A549 (cell line): ENCODE data around the gene GRIK1. TPM values are rescaled to one million over a fixed set of nuclear protein-coding genes. Genes with fewer than 3 reads are reported as not detected.

Experiments used
- ATAC-seq, 2 experiments: fragments of 200-7000 bp in 1 of 2; fragments of >200 bp in 1 of 2; cut with Nextera tagmentation in 1 of 2; cut with Tn5 transposase in 1 of 2; 3 replicates each; pipeline versions ENCODE4 v1.8.0 to v1.9.1; 2018 to 2020; ENCODE audit warnings: mild to moderate bottlenecking in 1 of 2, moderate library complexity in 1 of 2
- CTCF ChIA-PET: fragments of 300-600 bp; sonication (Branson Sonifier 250); formaldehyde crosslinking; extraction: SDS; loops from one replicate; lab custom pipeline; 2021; ENCODE audit warnings: antibody characterized with exemption, inconsistent platforms; lab: Yijun Ruan, JAX
- POLR2A ChIA-PET: fragments of 350-600 bp; formaldehyde crosslinking; extraction: SDS; loops from one replicate; lab custom pipeline; 2021; ENCODE audit warnings: antibody characterized with exemption, inconsistent platforms; lab: Yijun Ruan, JAX
- DNase-seq, 2 experiments: peaks; one replicate each; pipeline versions ENCODE4 v3.0.0 to v3.0.0-alpha.2; 2011 to 2016; ENCODE audit warnings: low read depth in 1 of 2, low spot score in 1 of 2
- FAIRE-seq: peaks from 2 replicates; lab custom pipeline; 2011; peaks lifted over from hg19 to GRCh38; lab: Jason Lieb, UNC
- H3K27ac ChIP-seq, 2 experiments: fragments of >200 bp; sonication (Bioruptor Twin); formaldehyde crosslinking; 3 replicates each; pipeline ENCODE4 v1.5.1; 2016 to 2017
- H3K4me1 ChIP-seq: fragments of >200 bp; sonication (Bioruptor Twin); formaldehyde crosslinking; 3 replicates; pipeline ENCODE4 v1.6.1; 2016
- H3K4me2 ChIP-seq: fragments of >200 bp; sonication (Bioruptor Twin); formaldehyde crosslinking; 3 replicates; pipeline ENCODE4 v1.6.1; 2016
- H3K4me3 ChIP-seq: fragments of >200 bp; sonication (Bioruptor Twin); formaldehyde crosslinking; 3 replicates; pipeline ENCODE4 v1.5.1; 2016
- H3K9me3 ChIP-seq: fragments of >200 bp; sonication (Bioruptor Twin); formaldehyde crosslinking; 3 replicates; pipeline ENCODE4 v1.6.1; 2016
- CBX2 ChIP-seq: fragments of 200-600 bp; sonication (generic); IDR thresholded peaks from 2 replicates; pipeline ENCODE4 v1.6.1; 2016; ENCODE audit warnings: low read depth, mild to moderate bottlenecking, borderline replicate concordance
- CEBPB ChIP-seq, 2 experiments: fragments of >200 bp in 1 of 2; sonication (Bioruptor Twin) in 1 of 2; formaldehyde crosslinking in 1 of 2; IDR thresholded peaks; 2 replicates each; pipeline ENCODE4 v1.6.1; 2012 to 2016
- CHD2 ChIP-seq: fragments of 150-350 bp; IDR thresholded peaks from 2 replicates; pipeline ENCODE4 v1.6.1; 2014; ENCODE audit warnings: low read length; ENCODE audit not compliant: partially characterized antibody
- CHD4 ChIP-seq: fragments of 200-600 bp; sonication (generic); IDR thresholded peaks from 2 replicates; pipeline ENCODE4 v1.6.1; 2016; ENCODE audit warnings: antibody characterized with exemption, mild to moderate bottlenecking, borderline replicate concordance
- EHF ChIP-seq: fragments of 250-450 bp; sonication (Bioruptor Pico); IDR thresholded peaks from 2 replicates; pipeline ENCODE4 v1.5.0; 2020; ENCODE audit warnings: mild to moderate bottlenecking
- EP300 ChIP-seq, 2 experiments: fragments of >200 bp; sonication (Bioruptor Twin); formaldehyde crosslinking; IDR thresholded peaks; 2 replicates in 1 of 2; 3 replicates in 1 of 2; pipeline ENCODE4 v1.6.1; 2016 to 2017
- FOSB ChIP-seq: fragments of 250-450 bp; sonication (Bioruptor Pico); IDR thresholded peaks from 2 replicates; pipeline ENCODE4 v1.5.0; 2020; ENCODE audit warnings: mild to moderate bottlenecking, moderate library complexity
- FOSL2 ChIP-seq, 2 experiments: fragments of 450-650 bp in 1 of 2; fragments of >200 bp in 1 of 2; sonication (Bioruptor Twin) in 1 of 2; formaldehyde crosslinking; IDR thresholded peaks; 2 replicates each; pipeline versions ENCODE4 v1.5.0 to v1.6.1; 2016 to 2020; ENCODE audit warnings: mild to moderate bottlenecking in 1 of 2, moderate library complexity in 1 of 2
- FOXS1 ChIP-seq: fragments of 250-450 bp; sonication (Bioruptor Pico); IDR thresholded peaks from 2 replicates; pipeline ENCODE4 v1.5.0; 2020; ENCODE audit warnings: mild to moderate bottlenecking, moderate library complexity
- GATA3 ChIP-seq: IDR thresholded peaks from 2 replicates; pipeline ENCODE4 v1.6.1; 2012; ENCODE audit warnings: borderline replicate concordance
- HDAC2 ChIP-seq: fragments of 200-600 bp; sonication (generic); IDR thresholded peaks from 2 replicates; pipeline ENCODE4 v1.6.1; 2016
- HEYL ChIP-seq: fragments of 250-450 bp; sonication (Bioruptor Pico); IDR thresholded peaks from 2 replicates; pipeline ENCODE4 v1.8.0; 2021; ENCODE audit warnings: mild to moderate bottlenecking, moderate library complexity
- JUN ChIP-seq, 2 experiments: fragments of >200 bp; sonication (Bioruptor Twin); formaldehyde crosslinking; IDR thresholded peaks; 2 replicates in 1 of 2; 3 replicates in 1 of 2; pipeline ENCODE4 v1.6.1; 2016 to 2017
- JUNB ChIP-seq: fragments of >200 bp; sonication (Bioruptor Twin); formaldehyde crosslinking; IDR thresholded peaks from 2 replicates; pipeline ENCODE4 v1.6.1; 2016
- KDM5A ChIP-seq: fragments of 200-600 bp; sonication (generic); IDR thresholded peaks from 2 replicates; pipeline ENCODE4 v1.6.1; 2016; ENCODE audit warnings: antibody characterized with exemption, mild to moderate bottlenecking
- MAFK ChIP-seq: fragments of 450-650 bp; IDR thresholded peaks from 2 replicates; pipeline ENCODE4 v1.6.1; 2014; ENCODE audit not compliant: partially characterized antibody
- MYC ChIP-seq: IDR thresholded peaks from 2 replicates; pipeline ENCODE4 v1.6.1; 2012; ENCODE audit warnings: mild to moderate bottlenecking, inconsistent platforms, low read length, improper control_type of control experiment, borderline replicate concordance
- NFE2L2 ChIP-seq: fragments of 150-350 bp; conservative IDR thresholded peaks from 2 replicates; pipeline ENCODE4 v1.6.1; 2014; ENCODE audit warnings: low read length
- PHF8 ChIP-seq: fragments of 200-600 bp; sonication (generic); IDR thresholded peaks from 2 replicates; pipeline ENCODE4 v1.6.1; 2016; ENCODE audit warnings: low read depth, mild to moderate bottlenecking, antibody characterized with exemption, moderate library complexity, borderline replicate concordance
- POLR2A ChIP-seq: IDR thresholded peaks from 2 replicates; pipeline ENCODE4 v1.6.1; 2012; ENCODE audit warnings: mild to moderate bottlenecking, low read length
- RAD21 ChIP-seq, 2 experiments: fragments of >200 bp in 1 of 2; sonication (Bioruptor Twin) in 1 of 2; formaldehyde crosslinking in 1 of 2; IDR thresholded peaks in 1 of 2; conservative IDR thresholded peaks in 1 of 2; 2 replicates in 1 of 2; 3 replicates in 1 of 2; pipeline ENCODE4 v1.6.1; 2012 to 2018; ENCODE audit warnings: inconsistent platforms in 1 of 2
- RFX5 ChIP-seq: fragments of 450-650 bp; IDR thresholded peaks from 2 replicates; pipeline ENCODE4 v1.7.1; 2014; ENCODE audit warnings: antibody characterized with exemption, mild to moderate bottlenecking, moderate library complexity
- RNF2 ChIP-seq: fragments of 200-600 bp; sonication (generic); IDR thresholded peaks from 2 replicates; pipeline ENCODE4 v1.6.1; 2016; ENCODE audit warnings: low read depth, mild to moderate bottlenecking, antibody characterized with exemption, moderate library complexity, borderline replicate concordance
- TP53 ChIP-seq: fragments of 250-450 bp; sonication (Bioruptor Pico); IDR thresholded peaks from 2 replicates; pipeline ENCODE4 v1.5.0; 2021; ENCODE audit warnings: mild to moderate bottlenecking, moderate library complexity
- ZC3H11A ChIP-seq: fragments of 450-650 bp; IDR thresholded peaks from 2 replicates; pipeline ENCODE4 v1.6.1; 2014; ENCODE audit warnings: antibody characterized with exemption, mild to moderate bottlenecking
- ZFP36 ChIP-seq: fragments of 450-650 bp; IDR thresholded peaks from 2 replicates; pipeline ENCODE4 v1.6.1; 2014; ENCODE audit warnings: borderline replicate concordance; ENCODE audit not compliant: partially characterized antibody
- ZNF302 ChIP-seq: fragments of 250-450 bp; sonication (Bioruptor Pico); IDR thresholded peaks from 2 replicates; pipeline ENCODE4 v1.9.0; 2021; ENCODE audit warnings: inconsistent platforms, mild to moderate bottlenecking, moderate library complexity
- ZSCAN20 ChIP-seq: fragments of 250-450 bp; sonication (Bioruptor Pico); IDR thresholded peaks from 2 replicates; pipeline ENCODE4 v1.8.0; 2022; ENCODE audit warnings: mild to moderate bottlenecking, moderate library complexity
- WGBS: methylation state at CpG from one replicate; pipeline ENCODE4 v1.1.6; 2017; ENCODE audit errors: missing lambda C conversion rate; 5-methylcytosine and 5-hydroxymethylcytosine counted together
- polyA plus RNA-seq, 4 experiments: library from polyadenylated mRNA; depleted of rRNA in 3 of 4; stranded (reverse); fragments of >200 nt; fragmentation: RNase III in 1 of 4; extraction: RNeasy Plus Mini Kit Qiagen cat#74134 plus additional on column Dnase treatment in 1 of 4; gene quantifications; 2 replicates in 3 of 4; 3 replicates in 1 of 4; pipeline ENCODE4 v1.2.3, GENCODE V29; 2011 to 2017
- TF ChIP-seq, protein P1 (sequence below): fragments of 200-600 bp; sonication (generic); IDR thresholded peaks from 2 replicates; pipeline ENCODE4 v1.6.1; 2016; ENCODE audit warnings: antibody characterized with exemption, mild to moderate bottlenecking, moderate library complexity
- TF ChIP-seq, protein P2 (sequence below): IDR thresholded peaks from 2 replicates; pipeline ENCODE4 v1.6.1; 2012; ENCODE audit warnings: low read depth, borderline replicate concordance
- TF ChIP-seq, protein P3 (sequence below): fragments of 450-650 bp; IDR thresholded peaks from 2 replicates; pipeline ENCODE4 v1.6.1; 2014; ENCODE audit warnings: antibody characterized with exemption
- TF ChIP-seq, protein P4 (sequence below): fragments of >200 bp; sonication (Bioruptor Twin); formaldehyde crosslinking; IDR thresholded peaks from 3 replicates; pipeline ENCODE4 v1.5.1; 2016

Gene GRIK1
- polyA plus RNA-seq, 2 of the 4 experiments (the other 2 are of a cell fraction) = not detected

DNA sequence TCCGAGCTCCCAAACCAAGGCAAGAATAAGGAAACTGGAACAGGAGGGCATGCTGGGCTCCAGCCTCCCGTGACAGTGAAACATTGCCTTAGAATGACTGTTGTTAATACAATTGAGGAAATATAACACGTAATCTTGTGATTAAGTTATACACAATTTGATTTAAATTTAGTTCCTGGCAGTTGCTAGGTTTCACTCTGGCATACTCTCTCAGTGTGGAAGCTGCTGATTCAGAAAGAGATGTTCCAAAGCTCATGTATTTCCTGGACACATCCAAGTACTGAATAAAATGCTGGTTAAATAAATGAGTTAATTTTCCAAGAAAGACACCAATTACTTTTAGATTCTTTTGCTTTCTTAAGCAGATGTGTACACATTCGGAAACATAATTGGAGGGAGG is 176.1 kb downstream of the GRIK1 start (continued):
- TF ChIP-seq, protein P1, sequence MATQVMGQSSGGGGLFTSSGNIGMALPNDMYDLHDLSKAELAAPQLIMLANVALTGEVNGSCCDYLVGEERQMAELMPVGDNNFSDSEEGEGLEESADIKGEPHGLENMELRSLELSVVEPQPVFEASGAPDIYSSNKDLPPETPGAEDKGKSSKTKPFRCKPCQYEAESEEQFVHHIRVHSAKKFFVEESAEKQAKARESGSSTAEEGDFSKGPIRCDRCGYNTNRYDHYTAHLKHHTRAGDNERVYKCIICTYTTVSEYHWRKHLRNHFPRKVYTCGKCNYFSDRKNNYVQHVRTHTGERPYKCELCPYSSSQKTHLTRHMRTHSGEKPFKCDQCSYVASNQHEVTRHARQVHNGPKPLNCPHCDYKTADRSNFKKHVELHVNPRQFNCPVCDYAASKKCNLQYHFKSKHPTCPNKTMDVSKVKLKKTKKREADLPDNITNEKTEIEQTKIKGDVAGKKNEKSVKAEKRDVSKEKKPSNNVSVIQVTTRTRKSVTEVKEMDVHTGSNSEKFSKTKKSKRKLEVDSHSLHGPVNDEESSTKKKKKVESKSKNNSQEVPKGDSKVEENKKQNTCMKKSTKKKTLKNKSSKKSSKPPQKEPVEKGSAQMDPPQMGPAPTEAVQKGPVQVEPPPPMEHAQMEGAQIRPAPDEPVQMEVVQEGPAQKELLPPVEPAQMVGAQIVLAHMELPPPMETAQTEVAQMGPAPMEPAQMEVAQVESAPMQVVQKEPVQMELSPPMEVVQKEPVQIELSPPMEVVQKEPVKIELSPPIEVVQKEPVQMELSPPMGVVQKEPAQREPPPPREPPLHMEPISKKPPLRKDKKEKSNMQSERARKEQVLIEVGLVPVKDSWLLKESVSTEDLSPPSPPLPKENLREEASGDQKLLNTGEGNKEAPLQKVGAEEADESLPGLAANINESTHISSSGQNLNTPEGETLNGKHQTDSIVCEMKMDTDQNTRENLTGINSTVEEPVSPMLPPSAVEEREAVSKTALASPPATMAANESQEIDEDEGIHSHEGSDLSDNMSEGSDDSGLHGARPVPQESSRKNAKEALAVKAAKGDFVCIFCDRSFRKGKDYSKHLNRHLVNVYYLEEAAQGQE = no peak
- TF ChIP-seq EP300 (IDR thresholded peaks at IDR 0.05) = no peak
- TF ChIP-seq CEBPB (IDR thresholded peaks at IDR 0.05) = no peak
- TF ChIP-seq, all 56 proteins: peak for 0

DNA sequence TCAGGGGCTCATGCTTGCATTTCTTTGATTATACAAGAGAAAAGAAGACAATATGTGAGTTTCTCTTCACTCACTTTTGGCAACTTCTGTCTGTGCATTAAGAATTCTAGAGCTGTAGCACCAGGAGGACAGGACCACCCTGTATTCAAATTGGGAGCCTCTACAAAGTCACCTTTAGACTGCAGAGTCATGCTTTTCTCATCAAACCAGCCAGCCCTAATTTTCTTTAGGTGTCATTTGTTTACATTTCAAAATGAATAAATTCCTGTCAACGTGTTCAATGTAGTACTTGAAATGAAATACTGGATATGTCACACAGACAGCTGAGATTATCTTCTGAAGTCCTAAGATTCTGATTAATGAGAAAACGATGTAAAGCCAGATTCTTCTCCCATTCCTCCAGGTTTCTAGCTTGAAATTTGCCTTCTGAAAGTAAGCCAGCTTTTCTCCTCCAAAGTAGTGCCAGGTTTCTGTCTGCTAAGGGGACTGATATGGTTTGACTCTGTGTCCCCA is 177.2 kb downstream of the GRIK1 start:
- no peak for ATAC-seq
- no peak for DNase-seq
- no peak for TF ChIP-seq TP53 (CRISPR knock-in tag)
- TF ChIP-seq HEYL (CRISPR knock-in tag) = no peak
- no peak for TF ChIP-seq FOSL2 (IDR thresholded peaks at IDR 0.05)
- TF ChIP-seq FOSL2 (CRISPR knock-in tag; IDR thresholded peaks at IDR 0.05) = no peak
- no peak for TF ChIP-seq CHD4
- no peak for TF ChIP-seq FOXS1 (CRISPR knock-in tag)
- no peak for TF ChIP-seq KDM5A
- TF ChIP-seq ZFP36 = no peak
- TF ChIP-seq CBX2 = no peak
- no peak for TF ChIP-seq ZSCAN20
- TF ChIP-seq POLR2A = no peak
- TF ChIP-seq CHD2 = no peak
- TF ChIP-seq HDAC2 = no peak
- TF ChIP-seq MAFK = no peak
- TF ChIP-seq NFE2L2 = no peak
- no peak for TF ChIP-seq JUN (IDR thresholded peaks at IDR 0.05)
- no peak for TF ChIP-seq RFX5
- TF ChIP-seq EHF (CRISPR knock-in tag) = no peak
- TF ChIP-seq, protein P2, sequence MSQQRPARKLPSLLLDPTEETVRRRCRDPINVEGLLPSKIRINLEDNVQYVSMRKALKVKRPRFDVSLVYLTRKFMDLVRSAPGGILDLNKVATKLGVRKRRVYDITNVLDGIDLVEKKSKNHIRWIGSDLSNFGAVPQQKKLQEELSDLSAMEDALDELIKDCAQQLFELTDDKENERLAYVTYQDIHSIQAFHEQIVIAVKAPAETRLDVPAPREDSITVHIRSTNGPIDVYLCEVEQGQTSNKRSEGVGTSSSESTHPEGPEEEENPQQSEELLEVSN = no peak
- no peak for TF ChIP-seq MYC
- TF ChIP-seq JUNB = no peak
- 0% methylated on average over 2 of the region's 2 CpGs for WGBS
- Histone ChIP-seq H3K27ac (no peak overlapping the region), H3K4me3 (no peak overlapping the region), H3K4me2 (no peak overlapping the region), H3K4me1 (no peaks in the 10 kb centered on the region), H3K9me3 (no peaks in the 10 kb centered on the region)
- POLR2A ChIA-PET = no interaction called here
- no peak for FAIRE-seq
- CTCF ChIA-PET = no interaction called here

DNA sequence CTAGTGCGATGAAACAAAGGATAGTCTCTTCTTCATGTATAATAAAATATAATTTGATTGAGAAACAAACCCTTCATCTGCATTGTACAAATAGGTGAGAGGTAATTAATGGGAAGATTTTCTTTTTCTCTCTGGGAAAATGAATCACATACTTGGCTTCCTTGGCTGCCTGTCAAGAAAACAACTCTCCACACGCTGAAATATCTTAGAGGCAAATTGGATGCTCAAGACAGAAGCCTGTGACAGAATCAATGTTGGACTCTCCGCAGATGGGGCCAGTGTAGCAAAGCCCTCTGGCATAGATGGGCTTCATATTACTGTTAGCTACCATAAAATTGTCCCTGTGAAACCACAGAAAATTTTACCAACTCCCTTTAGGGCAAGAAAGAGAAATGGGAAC is 186.6 kb downstream of the GRIK1 start:
- ATAC-seq = no peak
- POLR2A ChIA-PET = no interaction called here
- no peaks in the 10 kb centered on the region for H3K9me3 ChIP-seq
- FAIRE-seq = no peak
- CTCF ChIA-PET = no interaction called here
- 11% methylated on average over 3 of the region's 3 CpGs for WGBS
- no peak for DNase-seq
- H3K4me3 ChIP-seq = no peak overlapping the region
- H3K4me2 ChIP-seq = no peak overlapping the region
- no peaks in the 10 kb centered on the region for H3K4me1 ChIP-seq
- no peak overlapping the region for H3K27ac ChIP-seq
- TF ChIP-seq ZNF302 (CRISPR knock-in tag) (no peak), EP300 (IDR thresholded peaks at IDR 0.05) (no peak), CHD2 (no peak), ZC3H11A (no peak), GATA3 (no peak), CEBPB (IDR thresholded peaks at IDR 0.05) (no peak), FOSB (CRISPR knock-in tag) (no peak), PHF8 (no peak), RNF2 (no peak), RAD21 (conservative IDR thresholded peaks at IDR 0.05 in 1 of 2, IDR thresholded peaks at IDR 0.05 in 1 of 2) (no peak)
- TF ChIP-seq, protein P2 = no peak
- TF ChIP-seq, protein P3, sequence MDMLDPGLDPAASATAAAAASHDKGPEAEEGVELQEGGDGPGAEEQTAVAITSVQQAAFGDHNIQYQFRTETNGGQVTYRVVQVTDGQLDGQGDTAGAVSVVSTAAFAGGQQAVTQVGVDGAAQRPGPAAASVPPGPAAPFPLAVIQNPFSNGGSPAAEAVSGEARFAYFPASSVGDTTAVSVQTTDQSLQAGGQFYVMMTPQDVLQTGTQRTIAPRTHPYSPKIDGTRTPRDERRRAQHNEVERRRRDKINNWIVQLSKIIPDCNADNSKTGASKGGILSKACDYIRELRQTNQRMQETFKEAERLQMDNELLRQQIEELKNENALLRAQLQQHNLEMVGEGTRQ = no peak
- TF ChIP-seq, protein P4, sequence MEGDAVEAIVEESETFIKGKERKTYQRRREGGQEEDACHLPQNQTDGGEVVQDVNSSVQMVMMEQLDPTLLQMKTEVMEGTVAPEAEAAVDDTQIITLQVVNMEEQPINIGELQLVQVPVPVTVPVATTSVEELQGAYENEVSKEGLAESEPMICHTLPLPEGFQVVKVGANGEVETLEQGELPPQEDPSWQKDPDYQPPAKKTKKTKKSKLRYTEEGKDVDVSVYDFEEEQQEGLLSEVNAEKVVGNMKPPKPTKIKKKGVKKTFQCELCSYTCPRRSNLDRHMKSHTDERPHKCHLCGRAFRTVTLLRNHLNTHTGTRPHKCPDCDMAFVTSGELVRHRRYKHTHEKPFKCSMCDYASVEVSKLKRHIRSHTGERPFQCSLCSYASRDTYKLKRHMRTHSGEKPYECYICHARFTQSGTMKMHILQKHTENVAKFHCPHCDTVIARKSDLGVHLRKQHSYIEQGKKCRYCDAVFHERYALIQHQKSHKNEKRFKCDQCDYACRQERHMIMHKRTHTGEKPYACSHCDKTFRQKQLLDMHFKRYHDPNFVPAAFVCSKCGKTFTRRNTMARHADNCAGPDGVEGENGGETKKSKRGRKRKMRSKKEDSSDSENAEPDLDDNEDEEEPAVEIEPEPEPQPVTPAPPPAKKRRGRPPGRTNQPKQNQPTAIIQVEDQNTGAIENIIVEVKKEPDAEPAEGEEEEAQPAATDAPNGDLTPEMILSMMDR = no peak
